Astrocyte (in vitro differentiated cells and primary cell): ENCODE data around the gene GPR179.

Experiments
- EZH2 ChIP-seq: IDR thresholded peaks from 2 replicates; pipeline ENCODE4 v1.6.1; 2012; ENCODE audit warnings: mild to moderate bottlenecking, low read length, inconsistent platforms; ENCODE audit not compliant: insufficient read depth
- TF ChIP-seq, protein P1 (sequence below): IDR thresholded peaks from 2 replicates; pipeline ENCODE4 v1.5.1; 2011; ENCODE audit warnings: low read depth, mild to moderate bottlenecking, inconsistent platforms, low read length, moderate library complexity; ENCODE audit not compliant: insufficient read depth

GRCh38 chr17:38354466-38354865, 10.7 kb upstream of the GPR179 start:
- TF ChIP-seq, protein P1, sequence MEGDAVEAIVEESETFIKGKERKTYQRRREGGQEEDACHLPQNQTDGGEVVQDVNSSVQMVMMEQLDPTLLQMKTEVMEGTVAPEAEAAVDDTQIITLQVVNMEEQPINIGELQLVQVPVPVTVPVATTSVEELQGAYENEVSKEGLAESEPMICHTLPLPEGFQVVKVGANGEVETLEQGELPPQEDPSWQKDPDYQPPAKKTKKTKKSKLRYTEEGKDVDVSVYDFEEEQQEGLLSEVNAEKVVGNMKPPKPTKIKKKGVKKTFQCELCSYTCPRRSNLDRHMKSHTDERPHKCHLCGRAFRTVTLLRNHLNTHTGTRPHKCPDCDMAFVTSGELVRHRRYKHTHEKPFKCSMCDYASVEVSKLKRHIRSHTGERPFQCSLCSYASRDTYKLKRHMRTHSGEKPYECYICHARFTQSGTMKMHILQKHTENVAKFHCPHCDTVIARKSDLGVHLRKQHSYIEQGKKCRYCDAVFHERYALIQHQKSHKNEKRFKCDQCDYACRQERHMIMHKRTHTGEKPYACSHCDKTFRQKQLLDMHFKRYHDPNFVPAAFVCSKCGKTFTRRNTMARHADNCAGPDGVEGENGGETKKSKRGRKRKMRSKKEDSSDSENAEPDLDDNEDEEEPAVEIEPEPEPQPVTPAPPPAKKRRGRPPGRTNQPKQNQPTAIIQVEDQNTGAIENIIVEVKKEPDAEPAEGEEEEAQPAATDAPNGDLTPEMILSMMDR, result no peak
- no peak for TF ChIP-seq EZH2
